NAMALWA (cell line): ENCODE results near the gene GLRX3.

Source experiments
- DNase-seq: peaks from one replicate; pipeline ENCODE4 v3.0.0-alpha.2; 2015; ENCODE audit warnings: low spot score

The GLRX3 gene

GRCh38 chr10:130208807-130209206 is 72.6 kb downstream of the GLRX3 start:
- no peak for DNase-seq

GRCh38 chr10:130212746-130213145 is 76.6 kb downstream of the GLRX3 start:
- DNase-seq, result no peak

GRCh38 chr10:130213286-130214080 is 77.3 kb downstream of the GLRX3 start:
- no peak for DNase-seq

GRCh38 chr10:130214431-130214830 is 78.2 kb downstream of the GLRX3 start:
- DNase-seq, result no peak

GRCh38 chr10:130215151-130215930 is 79.2 kb downstream of the GLRX3 start:
- no peak for DNase-seq

- DNase-seq, result no peak
Observed at GRCh38 chr10:130215931-130216231, 79.7 kb downstream of the GLRX3 start.

GRCh38 chr10:130218181-130218641 is 82.0 kb downstream of the GLRX3 start:
- no peak for DNase-seq

- DNase-seq, result no peak
Observed at GRCh38 chr10:130218936-130219335, 82.7 kb downstream of the GLRX3 start.

GRCh38 chr10:130220251-130221185 is 84.3 kb downstream of the GLRX3 start:
- DNase-seq, result no peak

- DNase-seq, result no peak
Observed at GRCh38 chr10:130221456-130222375, 85.5 kb downstream of the GLRX3 start.

GRCh38 chr10:130222381-130222780 is 86.2 kb downstream of the GLRX3 start:
- no peak for DNase-seq

- DNase-seq, result no peak
Observed at GRCh38 chr10:130224228-130224627, 88.0 kb downstream of the GLRX3 start.

GRCh38 chr10:130226012-130226411 is 89.8 kb downstream of the GLRX3 start:
- DNase-seq, result no peak

- peak; percentile 16 for DNase-seq
Observed at GRCh38 chr10:130227883-130228282, 91.7 kb downstream of the GLRX3 start.
